CD14-positive monocyte (primary cell): Measurements from ENCODE around the gene FAM117B. TPM values are rescaled to one million over a fixed set of nuclear protein-coding genes. Genes with fewer than 3 reads are reported as not detected.

Source experiments
- DNase-seq, 3 donors: peaks; one replicate each; pipeline ENCODE4 v3.0.0-alpha.2; 2011 to 2022
- H2AFZ ChIP-seq: 2 replicates; pipeline ENCODE4 v1.6.0; 2012; ENCODE audit warnings: mild to moderate bottlenecking, low read depth, low read length, inconsistent platforms; ENCODE audit not compliant: insufficient read depth, poor library complexity, severe bottlenecking
- H3K27ac ChIP-seq, 2 donors: 1 replicate in 1 of 2; 2 replicates in 1 of 2; pipeline ENCODE4 v1.5.1; 2012 to 2013; ENCODE audit warnings: low read length in 2 of 2, control low read depth in 1 of 2, inconsistent platforms in 1 of 2, low read depth in 1 of 2, mild to moderate bottlenecking in 1 of 2
- H3K27me3 ChIP-seq, 2 donors: one replicate each; pipeline versions ENCODE4 v1.6.0 to v1.6.1; 2011 to 2013; ENCODE audit warnings: low read length in 2 of 2; ENCODE audit not compliant: control insufficient read depth in 2 of 2, insufficient read depth in 2 of 2
- H3K36me3 ChIP-seq, 2 donors: replicated peaks in 1 of 2; 1 replicate in 1 of 2; 2 replicates in 1 of 2; pipeline versions ENCODE4 v1.5.1 to v1.6.1; 2012 to 2013; ENCODE audit warnings: low read length in 2 of 2, control low read depth in 1 of 2, inconsistent platforms in 1 of 2, mild to moderate bottlenecking in 1 of 2; ENCODE audit not compliant: insufficient read depth in 2 of 2, control insufficient read depth in 1 of 2
- H3K4me1 ChIP-seq, 2 donors: 1 replicate in 1 of 2; 2 replicates in 1 of 2; pipeline versions ENCODE4 v1.5.1 to v1.6.1; 2012 to 2013; ENCODE audit warnings: low read length in 2 of 2, control low read depth in 1 of 2, inconsistent platforms in 1 of 2, mild to moderate bottlenecking in 1 of 2, moderate library complexity in 1 of 2; ENCODE audit not compliant: insufficient read depth in 2 of 2, control insufficient read depth in 1 of 2
- H3K4me2 ChIP-seq: replicated peaks from 2 replicates; pipeline ENCODE3; 2012; ENCODE audit warnings: low read length, moderate library complexity, mild to moderate bottlenecking; ENCODE audit not compliant: poor library complexity, severe bottlenecking; ENCODE audit errors: extremely low read depth
- H3K4me3 ChIP-seq, 3 experiments: fragments of 200-600 bp in 1 of 3; sonication (generic) in 1 of 3; replicated peaks in 1 of 3; 1 replicate in 2 of 3; 2 replicates in 1 of 3; pipeline ENCODE4 v1.5.1; 2011 to 2013; ENCODE audit warnings: low read length in 3 of 3, mild to moderate bottlenecking in 3 of 3, control low read depth in 2 of 3, low read depth in 2 of 3, inconsistent platforms in 1 of 3, moderate library complexity in 1 of 3
- H3K79me2 ChIP-seq: 2 replicates; pipeline ENCODE4 v1.6.0; 2012; ENCODE audit warnings: mild to moderate bottlenecking, control low read depth, inconsistent platforms, low read length, moderate library complexity; ENCODE audit not compliant: insufficient read depth
- H3K9ac ChIP-seq: 2 replicates; pipeline ENCODE4 v1.6.0; 2017; ENCODE audit warnings: low read length, mild to moderate bottlenecking; ENCODE audit not compliant: insufficient read depth, poor library complexity, severe bottlenecking
- H3K9me3 ChIP-seq, 2 donors: replicated peaks in 1 of 2; 1 replicate in 1 of 2; 2 replicates in 1 of 2; pipeline versions ENCODE4 v1.5.1 to v1.6.1; 2012 to 2013; ENCODE audit warnings: low read length in 2 of 2, control low read depth in 1 of 2; ENCODE audit not compliant: control insufficient read depth in 1 of 2, insufficient read depth in 1 of 2
- H4K20me1 ChIP-seq: 2 replicates; pipeline ENCODE4 v1.6.0; 2012; ENCODE audit warnings: mild to moderate bottlenecking, low read length, control low read depth, moderate library complexity; ENCODE audit not compliant: insufficient read depth
- H3K27ac Mint-ChIP-seq, 7 donors: one replicate each; pipeline ENCODE4 v1.8.0; 2020; ENCODE audit warnings: mild to moderate bottlenecking in 7 of 7, mixed read lengths in 7 of 7, moderate library complexity in 6 of 7, inconsistent platforms in 2 of 7
- H3K27me3 Mint-ChIP-seq, 3 donors: one replicate each; pipeline ENCODE4 v1.8.0; 2021 to 2022; ENCODE audit warnings: low read depth in 3 of 3, mild to moderate bottlenecking in 3 of 3, mixed read lengths in 3 of 3, moderate library complexity in 3 of 3, inconsistent platforms in 1 of 3
- H3K36me3 Mint-ChIP-seq, 2 donors: one replicate each; pipeline ENCODE4 v1.8.0; 2020; ENCODE audit warnings: mixed read lengths in 2 of 2, inconsistent platforms in 1 of 2, mild to moderate bottlenecking in 1 of 2
- H3K4me1 Mint-ChIP-seq: one replicate; pipeline ENCODE4 v1.8.0; 2020; ENCODE audit warnings: mild to moderate bottlenecking, mixed read lengths
- H3K4me3 Mint-ChIP-seq, 2 donors: one replicate each; pipeline ENCODE4 v1.8.0; 2020; ENCODE audit warnings: mild to moderate bottlenecking in 2 of 2, mixed read lengths in 2 of 2, moderate library complexity in 1 of 2
- H3K9me3 Mint-ChIP-seq, 7 donors: one replicate each; pipeline ENCODE4 v1.8.0; 2020 to 2022; ENCODE audit warnings: mixed read lengths in 7 of 7, mild to moderate bottlenecking in 6 of 7, moderate library complexity in 6 of 7, inconsistent platforms in 2 of 7
- CTCF ChIP-seq: fragments of 200-600 bp; IDR thresholded peaks from one replicate; pipeline ENCODE4 v1.8.0; 2022; ENCODE audit warnings: antibody characterized with exemption, mild to moderate bottlenecking
- WGBS: methylation state at CpG from one replicate; pipeline ENCODE4 v1.1.5; 2013; ENCODE audit warnings: missing lambda C conversion rate; ENCODE audit not compliant: insufficient coverage; 5-methylcytosine and 5-hydroxymethylcytosine counted together
- intact Hi-C, 2 donors: fragments of 100-400 bp; cut with micrococcal nuclease; formaldehyde crosslinking; loops; one replicate each; pipeline versions ENCODE4 v1.15.0 to v1.15.1; 2023
- polyA plus RNA-seq, 3 donors: library from polyadenylated mRNA; depleted of rRNA in 1 of 3; unstranded in 2 of 3; stranded (reverse) in 1 of 3; fragments of 300-500 nt in 2 of 3; fragments of >200 nt in 1 of 3; fragmentation: Illumina TruSeq in 2 of 3; gene quantifications; 1 replicate in 2 of 3; 2 replicates in 1 of 3; pipeline ENCODE4 v1.2.3, GENCODE V29; 2012 to 2021

FAM117B gene
- polyA plus RNA-seq, 3 donors, result 4.6 to 5.5 (median 4.6) TPM

- Histone ChIP-seq H3K4me1 (peaks cover under 1 to 4% of the 10 kb centered on the region in 2 donors), H2AFZ (no peak overlapping the region), H3K4me3 (no peak overlapping the region), H3K27me3 (no peaks in the 10 kb centered on the region), H3K9me3 (peaks cover 13 to 17% of the 10 kb centered on the region in 2 donors), H3K36me3 (peaks cover 0 to 7% of the 10 kb centered on the region in 2 donors), H3K4me2 (no peak overlapping the region), H4K20me1 (peaks cover 23% of the 10 kb centered on the region), H3K9ac (no peak overlapping the region), H3K79me2 (peaks cover 5% of the 10 kb centered on the region), H3K27ac (no peak overlapping the region)
- Mint-ChIP-seq H3K36me3 (peaks cover 3 to 9% of the 10 kb centered on the region in 2 donors), H3K27ac (no peak overlapping the region), H3K9me3 (peaks cover 12 to 29% (median 22%) of the 10 kb centered on the region in 7 donors), H3K27me3 (peaks cover 0 to 2% (median 2%) of the 10 kb centered on the region in 3 donors), H3K4me1 (peaks cover 9% of the 10 kb centered on the region), H3K4me3 (no peak overlapping the region)
- no peak for TF ChIP-seq CTCF
- DNase-seq, result no peak
- intact Hi-C loops, result no loop called here
- 100% methylated on average over 2 of the region's 3 CpGs for WGBS
Measured at GRCh38 chr2:202679980-202680379, 45.2 kb downstream of the FAM117B start.

- Histone ChIP-seq H3K9ac (no peak overlapping the region), H3K4me3 (no peak overlapping the region), H4K20me1 (peaks cover 23% of the 10 kb centered on the region), H3K4me2 (no peak overlapping the region), H3K27ac (no peak overlapping the region), H2AFZ (no peak overlapping the region), H3K79me2 (peaks cover under 1% of the 10 kb centered on the region), H3K36me3 (peaks cover 0 to 7% of the 10 kb centered on the region in 2 donors), H3K27me3 (no peaks in the 10 kb centered on the region), H3K4me1 (no peaks in the 10 kb centered on the region), H3K9me3 (peaks cover 13 to 17% of the 10 kb centered on the region in 2 donors)
- Mint-ChIP-seq H3K36me3 (peaks cover 3 to 9% of the 10 kb centered on the region in 2 donors), H3K27me3 (peaks cover 0 to 2% (median 2%) of the 10 kb centered on the region in 3 donors), H3K4me1 (peaks cover 7% of the 10 kb centered on the region), H3K27ac (no peak overlapping the region), H3K4me3 (no peak overlapping the region), H3K9me3 (peaks cover 12 to 28% (median 20%) of the 10 kb centered on the region in 7 donors)
- WGBS, result no CpG with 5 or more reads among the region's 1 CpG
- TF ChIP-seq CTCF, result no peak
- intact Hi-C loops, result no loop called here
- DNase-seq, result no peak
Measured at GRCh38 chr2:202680512-202680911, 45.7 kb downstream of the FAM117B start.
